ENCODE results near the gene IL3.

The IL3 gene

DNA sequence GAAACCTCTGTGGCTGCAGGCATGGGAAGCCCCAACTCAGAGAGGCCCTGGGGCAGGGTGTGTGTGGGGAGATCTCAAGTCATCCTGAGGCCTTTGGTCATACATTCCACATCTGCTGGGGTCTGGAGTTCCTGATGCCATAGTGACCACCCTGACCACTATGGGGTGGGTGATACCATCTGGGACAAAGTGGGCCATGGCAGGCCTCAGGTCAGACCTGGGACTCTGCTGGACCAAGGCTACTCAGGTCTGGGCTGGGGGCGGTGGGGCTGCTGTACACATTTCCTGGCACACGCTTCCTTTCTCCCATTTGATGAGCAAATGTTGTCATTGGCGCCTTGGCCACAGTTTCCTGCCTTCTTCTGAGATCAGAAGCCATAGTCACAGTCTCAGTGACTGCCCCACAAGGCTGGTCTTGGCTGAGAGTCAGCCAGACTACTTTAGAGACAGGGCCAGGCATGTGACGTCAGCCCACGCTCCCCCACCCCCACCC lies 33.9 kb upstream of the IL3 start:
- no peak for DNase-seq (ENCODE audit: low read depth)

DNA sequence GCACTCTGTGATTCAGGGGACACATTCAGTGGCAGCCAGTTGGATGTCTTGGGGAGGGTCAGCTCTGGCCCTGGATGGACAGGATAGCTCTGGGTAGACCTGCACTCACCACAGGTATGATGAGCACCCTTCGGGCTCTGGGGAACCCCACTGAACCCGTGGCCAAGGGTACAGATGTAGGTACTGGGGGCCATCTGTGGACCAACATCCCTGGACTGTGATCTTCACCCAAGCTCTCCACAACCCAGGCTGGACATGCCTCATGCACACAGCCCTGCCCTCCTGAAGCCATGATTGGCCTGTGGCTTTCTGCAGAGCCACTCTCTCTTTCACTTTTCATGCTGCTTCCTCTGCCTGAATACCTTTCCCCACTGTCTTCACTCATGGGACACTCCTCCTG lies 33.4 kb upstream of the IL3 start:
- DNase-seq (ENCODE audit: low read depth) = no peak

DNA sequence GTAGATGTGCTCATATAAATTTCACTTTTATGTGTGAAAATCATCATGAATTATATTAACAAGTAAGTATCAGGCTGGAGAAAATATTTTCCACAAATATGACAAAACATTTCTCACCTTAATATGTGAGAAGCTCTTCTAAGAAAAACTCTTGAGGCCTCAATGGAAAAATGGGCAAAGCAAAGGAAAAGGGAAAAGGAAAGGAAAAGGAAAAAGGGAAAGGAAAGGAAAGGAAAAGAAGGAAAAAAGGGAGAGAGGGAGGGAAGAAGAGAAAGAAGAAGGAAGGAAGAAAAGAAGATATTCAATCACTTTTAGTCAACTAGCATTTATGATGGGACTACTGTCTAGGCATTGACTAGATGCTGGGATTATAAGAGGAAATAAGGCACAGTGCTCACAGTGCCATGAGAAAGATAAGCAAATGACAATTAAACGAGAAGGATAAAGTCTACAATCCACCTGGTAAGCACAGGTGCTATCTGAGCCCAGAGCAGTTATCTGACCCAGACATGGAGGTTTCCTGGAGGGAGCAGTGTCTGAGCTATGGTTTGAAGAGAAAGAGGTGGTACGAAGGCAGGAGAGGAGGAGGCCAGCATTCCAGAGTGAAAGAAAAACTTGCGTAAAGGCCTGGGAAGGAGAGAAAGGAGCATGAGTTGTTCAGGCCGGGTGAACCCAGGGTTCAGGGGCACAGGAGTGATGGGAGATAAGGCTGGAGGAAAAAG lies 30.7 kb upstream of the IL3 start:
- no peak for DNase-seq (ENCODE audit: low read depth)

DNA sequence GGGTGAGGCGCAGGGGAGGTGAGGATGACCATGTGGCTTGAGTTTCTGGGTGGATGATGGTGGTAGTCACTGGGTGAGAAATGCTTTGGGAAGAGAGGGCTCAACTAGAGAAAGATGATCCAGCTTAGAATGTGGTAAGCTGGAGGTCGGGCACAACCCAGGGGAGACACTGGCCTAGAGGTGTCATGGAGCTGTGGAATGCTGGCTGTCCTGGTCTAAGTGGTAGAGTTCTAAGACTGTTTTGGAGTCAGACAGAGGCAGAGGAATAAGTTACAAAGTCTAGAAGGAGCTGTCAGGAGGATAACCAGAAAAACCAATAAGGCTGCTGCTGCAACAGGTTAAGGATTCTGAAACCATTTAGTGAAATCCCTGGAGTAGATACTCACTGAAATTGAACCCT lies 29.8 kb upstream of the IL3 start:
- no peak for DNase-seq (ENCODE audit: low read depth)

DNA sequence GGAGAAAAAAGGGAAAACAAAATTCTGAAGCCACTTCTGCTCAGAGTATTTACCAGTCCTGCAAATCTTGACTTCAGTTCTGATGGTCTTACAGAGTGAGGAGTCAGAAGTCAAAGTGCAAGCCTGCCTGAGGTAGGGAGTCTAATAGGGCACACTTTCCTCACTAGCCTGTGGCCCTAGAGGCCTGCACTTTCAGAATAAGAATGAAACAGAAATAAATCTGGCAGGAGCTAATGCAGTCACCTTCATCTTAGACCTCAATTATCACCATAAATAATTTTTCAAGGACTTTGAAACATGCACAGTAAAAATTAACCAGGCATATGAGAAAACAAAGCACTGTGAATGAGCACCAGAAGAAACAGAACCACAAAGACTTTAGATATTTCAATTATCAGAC lies 28.3 kb upstream of the IL3 start:
- no peak for DNase-seq (ENCODE audit: low read depth)

DNA sequence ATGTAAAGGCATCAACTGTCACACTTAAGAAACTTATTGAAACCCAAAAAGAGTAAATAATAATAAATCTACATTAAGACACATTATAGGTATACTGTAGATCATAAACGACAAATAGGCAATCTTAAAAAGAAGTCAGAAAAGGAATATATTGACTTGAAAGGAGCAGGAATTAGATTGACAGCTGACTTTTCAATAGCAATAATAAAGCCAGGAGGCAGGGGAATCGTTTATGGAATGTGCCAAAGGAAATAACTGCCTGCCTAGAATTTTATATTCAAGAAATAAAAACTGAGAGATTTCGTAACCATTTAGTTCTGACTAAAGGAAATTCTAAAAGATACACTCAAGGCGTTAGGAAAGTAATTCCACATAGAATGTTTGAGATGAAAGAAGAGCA lies 27.3 kb upstream of the IL3 start:
- DNase-seq (ENCODE audit: low read depth) = no peak

DNA sequence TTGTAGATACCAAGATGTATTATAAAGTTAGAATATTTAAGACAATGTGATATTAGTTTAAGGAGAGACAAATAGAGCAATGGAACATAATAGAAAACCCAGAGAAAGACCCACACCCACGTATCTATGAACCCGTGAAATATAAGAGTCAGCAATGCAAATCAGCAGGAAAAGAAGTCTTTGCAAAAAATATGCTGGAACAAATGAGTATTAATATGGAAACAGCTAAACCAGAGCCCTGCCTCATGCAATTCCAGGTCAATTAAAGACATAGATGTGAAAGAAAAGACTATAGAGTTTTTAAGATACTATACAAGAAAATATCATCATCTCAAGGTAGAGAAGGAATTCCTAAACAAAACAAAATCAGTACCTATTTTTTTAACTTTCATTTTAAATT lies 23.1 kb upstream of the IL3 start:
- DNase-seq (ENCODE audit: low read depth) = no peak

DNA sequence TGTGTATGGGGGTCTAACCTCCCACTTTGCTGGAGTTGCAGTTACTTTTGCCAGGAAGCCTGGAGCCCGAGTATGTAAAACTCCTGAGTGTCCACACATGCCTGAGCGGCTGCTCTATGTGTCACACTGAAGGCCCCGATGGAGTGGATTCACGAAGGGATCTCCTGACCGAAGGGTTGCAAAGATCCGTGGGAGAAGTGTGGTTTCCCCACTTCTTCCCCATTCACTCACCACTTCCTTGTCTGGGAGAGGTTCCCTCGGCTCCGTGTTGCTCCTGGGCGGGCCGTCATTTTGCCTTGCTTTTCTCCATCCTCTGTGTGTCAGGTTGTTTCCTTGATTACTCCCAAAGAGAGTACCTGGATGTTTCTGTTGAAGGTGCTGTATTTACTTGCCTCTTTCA lies 16.2 kb upstream of the IL3 start:
- no peak for DNase-seq (ENCODE audit: low read depth)

DNA sequence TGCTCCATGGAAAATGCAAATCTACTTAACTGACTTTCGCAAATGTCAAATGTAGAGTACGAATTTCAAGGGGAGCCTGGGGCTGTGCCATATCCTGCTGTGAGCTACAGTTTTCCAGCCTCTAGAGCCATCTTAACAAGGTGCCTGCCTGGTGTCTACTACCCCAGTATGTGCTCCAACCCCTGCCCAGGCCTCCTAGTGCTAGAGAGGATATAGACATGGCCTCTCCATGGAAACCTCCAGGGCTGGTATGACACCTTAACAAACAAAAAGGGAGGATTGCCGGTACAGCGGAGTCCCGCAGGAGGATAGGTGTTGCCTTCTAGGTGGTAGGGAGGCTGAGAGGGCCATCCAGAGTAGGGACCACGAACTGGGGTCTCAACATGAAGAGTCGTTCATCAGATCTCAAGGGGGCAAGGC lies 13.6 kb upstream of the IL3 start:
- no peak for DNase-seq (ENCODE audit: low read depth)

DNA sequence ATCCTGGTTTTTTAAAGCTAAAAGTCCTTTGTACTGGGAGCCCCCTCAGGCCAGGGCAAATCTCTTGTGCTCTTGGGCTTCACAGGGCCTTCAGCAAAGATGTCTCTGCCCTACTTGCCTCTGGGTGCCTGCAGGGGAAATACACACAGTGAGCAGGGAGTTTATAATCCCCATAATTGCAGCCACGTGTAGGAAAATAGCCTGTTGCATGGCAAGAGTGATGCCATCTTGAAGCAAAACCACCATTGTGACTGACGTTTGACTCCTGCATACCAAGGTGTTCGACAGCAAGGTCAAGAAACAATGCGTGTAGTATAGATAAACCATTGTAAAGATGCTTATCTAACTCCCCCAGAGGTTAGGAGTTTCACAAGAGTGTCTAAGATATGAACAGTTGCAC lies 11.4 kb upstream of the IL3 start:
- no peak for DNase-seq (ENCODE audit: low read depth)

DNA sequence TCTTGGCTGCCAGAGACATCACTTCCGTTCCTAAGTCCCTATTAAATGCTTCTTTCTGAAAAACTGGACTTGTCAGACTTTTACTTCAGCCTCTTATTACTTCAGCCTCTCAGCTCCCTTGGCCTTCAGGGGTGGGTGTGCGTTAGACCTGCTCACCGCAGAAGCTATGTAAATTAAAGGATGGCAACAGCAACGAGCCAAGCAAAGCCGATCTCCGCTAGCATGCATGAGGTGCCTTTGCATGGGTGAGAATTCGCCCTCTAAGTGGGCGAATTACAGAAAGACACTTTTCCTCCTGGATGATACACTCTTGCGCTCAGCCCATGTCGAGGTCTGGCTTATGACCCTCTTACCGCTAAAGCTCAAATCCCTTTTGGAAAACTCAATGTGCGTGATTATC lies 10.9 kb upstream of the IL3 start:
- no peak for DNase-seq (ENCODE audit: low read depth)

DNA sequence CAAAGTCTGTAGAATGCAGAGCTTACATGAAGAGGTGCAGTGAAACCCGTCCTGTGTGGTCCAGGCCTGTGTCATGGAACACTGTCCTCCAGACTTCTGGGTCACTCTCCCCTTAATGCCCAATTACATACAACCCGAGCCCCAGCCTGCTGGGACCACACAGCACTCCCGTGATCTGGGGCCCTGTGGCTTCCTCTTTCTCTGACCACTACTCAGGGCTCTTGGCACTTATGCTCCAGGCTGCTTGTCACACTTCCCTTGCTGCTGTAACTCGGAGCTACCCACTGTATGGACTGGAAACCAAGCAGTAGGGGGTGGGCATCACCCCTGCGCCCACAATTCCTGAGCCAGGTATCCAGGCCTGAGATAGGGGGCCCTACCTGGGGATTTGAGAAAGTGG lies 10.3 kb upstream of the IL3 start:
- DNase-seq (ENCODE audit: low read depth) = no peak

DNA sequence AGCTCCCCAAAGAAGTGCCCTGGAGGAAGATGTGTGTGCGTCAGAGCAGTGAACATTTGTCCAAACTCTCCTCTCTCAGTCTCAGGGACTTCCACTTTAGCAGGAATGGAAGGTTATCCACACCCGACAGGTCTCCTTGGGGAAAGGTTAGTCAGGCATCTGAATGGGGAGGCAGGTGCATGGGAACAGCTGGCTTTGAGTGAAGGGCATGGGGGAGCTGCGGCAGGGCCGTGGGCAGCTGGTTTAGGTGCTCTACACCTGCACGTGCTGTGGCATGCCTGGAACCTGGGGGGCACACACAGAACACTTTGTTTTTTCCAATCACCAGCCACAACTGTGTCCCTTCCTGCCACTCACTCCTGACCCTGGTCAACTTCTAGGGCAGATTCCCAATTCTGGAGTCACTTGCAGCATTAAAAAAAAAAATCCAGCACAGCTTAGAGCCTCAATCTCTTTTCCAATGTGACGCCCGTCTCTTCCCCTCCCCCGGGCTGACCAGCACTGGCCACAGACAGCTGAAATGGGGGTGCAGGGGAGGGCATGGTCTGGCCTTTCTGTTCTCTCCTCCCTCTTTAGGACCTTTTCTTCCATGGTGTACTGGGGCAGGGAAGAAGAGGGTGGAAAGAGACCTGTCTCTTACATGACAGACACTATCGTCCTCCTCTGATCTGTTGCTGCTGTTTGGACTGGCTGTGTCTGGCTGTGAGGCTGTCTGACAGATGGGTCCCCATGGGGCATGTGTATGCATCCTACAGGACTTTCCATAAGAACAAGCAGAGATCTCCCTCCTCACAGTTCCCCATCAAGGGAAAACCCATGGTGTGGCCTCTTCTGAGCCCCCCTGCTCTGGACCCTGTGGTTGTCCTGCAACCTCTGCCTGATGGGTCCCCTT lies 9.5 kb upstream of the IL3 start:
- no peak for DNase-seq (ENCODE audit: low read depth)

DNA sequence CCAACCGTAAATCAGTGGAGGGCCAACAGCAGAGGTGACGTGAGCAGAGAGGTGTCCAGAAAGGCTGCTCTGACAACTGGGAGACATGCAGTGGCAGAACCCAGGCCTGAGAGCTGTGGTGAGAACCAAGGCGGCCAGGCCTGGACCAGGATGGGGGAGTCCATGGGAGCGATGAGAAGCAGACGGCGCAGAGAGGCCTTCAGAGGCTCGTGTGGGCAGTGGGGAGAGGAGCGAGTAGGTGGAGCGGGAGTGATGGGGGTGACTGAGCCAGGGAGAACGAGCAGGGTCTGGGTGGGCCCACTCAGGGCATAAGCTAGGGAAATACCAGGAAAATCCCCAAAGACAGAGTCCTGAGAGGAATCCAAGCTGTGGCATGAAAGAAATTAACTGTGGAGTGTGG lies 7.9 kb upstream of the IL3 start:
- DNase-seq (ENCODE audit: low read depth) = no peak

DNA sequence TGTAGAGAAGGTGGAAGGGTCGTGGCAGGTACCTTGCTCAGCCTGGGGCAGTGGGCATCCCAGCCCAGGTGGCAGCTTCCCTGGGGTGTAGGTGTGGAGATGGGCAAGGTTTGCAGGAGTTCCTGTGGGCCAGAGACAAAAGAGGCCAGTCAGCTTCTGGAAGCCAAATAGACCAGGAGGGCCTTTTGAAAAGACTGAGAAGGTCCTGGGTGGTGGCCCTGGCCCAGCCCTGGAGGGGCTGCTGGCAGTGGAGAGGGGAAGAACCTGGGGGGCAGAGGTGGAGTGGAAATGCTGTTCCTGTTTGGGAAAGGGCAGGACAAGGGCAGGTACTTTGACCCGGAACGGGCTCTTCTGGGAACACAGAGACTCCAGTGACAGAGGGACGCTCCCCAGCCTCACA lies 7.0 kb upstream of the IL3 start:
- no peak for DNase-seq (ENCODE audit: low read depth)

DNA sequence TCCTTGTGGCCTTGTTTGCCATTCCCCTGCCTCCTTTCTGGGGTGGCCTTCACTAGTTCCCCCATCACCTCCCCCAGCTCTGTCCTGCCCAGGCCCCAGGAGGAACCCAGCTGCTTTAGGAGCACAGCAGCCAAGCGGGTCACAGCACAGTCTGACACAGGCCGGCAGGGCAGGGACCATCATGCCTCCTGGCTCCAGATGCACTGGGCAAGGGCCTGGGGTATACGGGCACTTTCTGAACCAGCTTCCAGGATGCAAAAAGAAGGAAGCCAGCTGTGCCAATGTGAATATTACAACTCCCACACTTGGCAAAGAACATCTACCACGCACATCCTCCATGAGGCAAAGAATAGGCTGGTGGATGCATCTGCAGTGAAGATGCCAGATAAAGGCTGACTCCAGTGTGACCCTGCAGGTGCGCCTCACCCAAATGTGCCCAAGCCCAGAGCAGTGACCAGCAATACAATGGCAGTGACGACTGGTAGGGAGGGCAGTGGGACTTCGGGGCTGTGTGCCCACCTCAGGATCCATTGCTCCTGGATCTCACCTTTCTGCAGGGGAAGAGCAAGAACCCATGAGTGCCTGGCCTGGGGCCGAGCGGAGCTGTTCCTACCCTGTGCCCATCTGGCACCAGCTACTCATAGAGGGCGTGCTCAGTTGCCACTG lies 6.3 kb upstream of the IL3 start:
- no peak for DNase-seq (ENCODE audit: low read depth)

DNA sequence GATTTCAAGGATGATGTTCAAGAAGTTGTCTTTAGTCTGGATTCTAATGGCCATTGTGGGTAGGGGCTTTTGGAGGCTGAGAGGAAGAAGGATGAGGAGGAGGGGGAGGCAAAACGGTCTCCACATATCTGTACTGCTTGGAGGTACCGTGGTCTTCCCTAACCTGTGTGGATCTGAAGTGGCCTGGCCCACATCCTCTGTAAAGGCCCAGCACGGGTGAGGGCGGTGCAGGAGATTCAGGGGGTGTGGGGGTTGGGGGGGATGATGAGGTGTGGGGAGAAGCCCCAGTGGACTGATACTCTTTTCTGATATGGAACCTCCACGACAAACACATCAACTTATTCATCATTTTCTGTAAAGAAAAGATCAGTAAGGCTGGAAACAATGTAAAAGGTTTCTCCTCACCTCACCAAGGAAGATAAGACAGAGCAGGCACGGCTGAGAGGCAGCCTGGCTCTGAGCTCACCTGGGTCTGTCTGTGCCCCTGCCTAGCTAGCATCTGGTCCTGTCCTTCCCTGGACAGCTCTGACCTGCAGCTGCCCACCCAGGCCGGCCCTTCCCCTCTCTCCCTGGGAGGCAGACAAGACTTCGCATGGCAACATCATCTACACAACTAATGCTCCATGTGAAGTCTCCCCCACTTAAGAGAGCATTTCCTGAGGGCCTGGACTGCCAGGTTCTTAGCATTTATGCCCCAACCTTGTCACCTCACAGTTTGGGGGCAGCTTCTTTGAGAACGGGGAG lies 5.6 kb upstream of the IL3 start:
- DNase-seq (ENCODE audit: low read depth) = no peak

DNA sequence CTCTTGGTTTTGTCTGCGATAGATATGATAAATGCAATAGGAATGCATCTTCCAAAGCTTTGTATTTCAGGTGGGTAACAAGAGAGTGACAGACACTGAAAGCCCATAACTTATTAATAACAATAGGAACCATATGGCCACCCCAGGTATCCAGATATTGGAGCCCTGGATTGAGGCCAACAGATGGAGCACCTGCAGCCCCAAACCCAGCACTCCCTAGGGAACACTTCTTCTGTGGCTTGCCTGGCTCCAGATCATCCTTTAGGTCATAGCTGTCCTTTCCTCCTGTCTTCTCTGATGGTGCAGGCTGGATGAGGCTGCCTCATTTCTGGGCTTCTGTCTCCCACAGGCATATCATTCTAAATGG lies 5.0 kb upstream of the IL3 start:
- no peak for DNase-seq (ENCODE audit: low read depth)

DNA sequence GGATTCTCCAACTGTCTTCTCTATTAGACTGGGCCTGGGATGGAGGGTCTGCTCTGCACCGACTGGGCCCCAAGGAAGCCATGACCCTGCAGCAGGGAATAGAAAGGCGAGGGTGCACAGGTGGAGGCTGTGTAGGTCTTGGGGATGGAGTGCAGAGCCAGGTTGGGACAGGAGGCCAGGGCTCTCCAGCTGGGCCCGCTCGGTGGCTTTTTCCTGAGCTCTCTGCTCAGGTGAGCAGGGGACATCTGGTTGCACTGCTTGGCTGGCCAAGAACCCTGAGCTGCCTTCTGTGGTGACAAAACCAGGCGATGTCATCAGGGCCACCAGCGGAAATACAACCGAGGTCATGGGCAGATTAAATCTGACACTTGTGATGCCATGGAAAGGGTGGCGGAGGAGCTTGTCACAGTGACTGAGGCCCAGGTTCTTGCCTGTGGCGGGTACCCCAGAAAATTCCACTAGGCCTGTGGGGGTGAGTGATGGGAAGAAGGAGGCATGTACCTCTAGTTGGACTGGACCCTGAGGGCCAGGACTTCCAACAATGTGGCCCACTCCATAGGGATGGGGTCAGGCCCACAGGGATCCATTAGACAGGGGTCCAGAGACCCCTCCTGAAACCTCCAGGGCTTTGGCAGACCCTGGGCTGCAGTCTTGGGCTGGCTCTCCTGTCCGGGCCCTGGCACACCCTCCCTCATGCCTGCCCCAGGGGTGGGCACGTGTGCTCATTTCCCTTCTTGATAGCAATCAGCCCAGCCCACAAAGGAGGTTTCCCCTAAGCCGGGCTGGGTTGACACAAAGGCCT lies 4.4 kb upstream of the IL3 start:
- no peak for DNase-seq (ENCODE audit: low read depth)

DNA sequence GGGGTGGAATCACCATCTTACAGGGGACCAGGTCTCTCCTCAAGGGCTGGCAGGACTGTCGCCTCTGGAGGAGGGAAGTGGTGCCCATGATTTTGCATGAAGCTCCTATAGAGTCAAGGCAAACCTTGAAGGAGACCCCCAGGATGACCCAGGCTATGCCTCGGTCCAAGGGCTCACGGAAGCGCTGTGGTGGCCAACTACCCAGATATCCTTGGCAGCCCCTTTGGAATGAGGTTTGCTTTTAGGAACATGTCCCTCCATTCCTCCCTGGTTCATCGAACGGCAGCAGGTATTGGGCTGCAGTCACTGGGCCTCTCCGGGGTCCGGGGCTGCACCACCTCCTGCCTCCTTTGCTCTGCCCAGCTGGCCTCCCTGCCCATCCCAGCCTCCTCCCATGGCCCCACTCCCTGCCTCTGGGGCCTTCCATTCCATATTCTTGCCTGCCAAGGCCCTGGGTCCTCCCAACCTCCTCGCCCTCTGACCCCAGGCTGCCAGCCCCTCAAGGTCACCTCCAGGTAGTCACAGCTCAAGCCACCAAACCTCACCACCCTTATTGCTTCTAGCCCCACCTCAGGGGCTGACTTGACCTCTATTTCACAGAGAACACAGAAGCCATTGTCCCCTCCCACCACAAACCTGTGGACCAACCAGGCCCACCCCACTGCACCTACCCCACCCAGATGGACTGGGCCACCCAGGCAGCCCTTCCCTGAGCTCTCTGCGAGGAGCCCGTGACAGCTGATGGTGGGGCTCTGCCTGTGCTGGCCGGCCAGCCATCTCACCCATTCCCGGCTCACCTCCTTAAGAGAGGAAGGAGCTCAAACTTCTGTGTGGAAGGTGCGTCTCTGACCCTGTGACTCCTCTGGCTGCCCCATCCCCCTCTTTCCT lies 3.6 kb upstream of the IL3 start:
- DNase-seq (ENCODE audit: low read depth) = no peak

Data from HS-27A (cell line).